Tibial nerve (tissue), 4 donors: ENCODE results near the gene ZBTB47. TPM values are rescaled to one million over a fixed set of nuclear protein-coding genes. Genes with fewer than 3 reads are reported as not detected.

Experiments used
- DNase-seq, 2 donors: peaks; one replicate each; pipeline ENCODE4 v3.0.0-alpha.2; 2019; ENCODE audit warnings: low spot score in 2 of 2
- H3K27ac ChIP-seq, 4 donors: fragments of 200-600 bp; sonication (generic) in 3 of 4; one replicate each; pipeline ENCODE4 v1.5.1; 2017 to 2019; ENCODE audit warnings: mild to moderate bottlenecking in 1 of 4
- H3K27me3 ChIP-seq, 2 donors: fragments of 200-600 bp; sonication (generic) in 1 of 2; one replicate each; pipeline versions ENCODE4 v1.5.1 to v1.6.0; 2017 to 2019
- H3K36me3 ChIP-seq, 3 donors: fragments of 200-600 bp; sonication (generic); one replicate each; pipeline ENCODE4 v1.5.1; 2018 to 2019
- H3K4me1 ChIP-seq, 4 donors: fragments of 200-600 bp; sonication (generic) in 3 of 4; one replicate each; pipeline ENCODE4 v1.5.1; 2017 to 2019
- H3K4me3 ChIP-seq, 4 donors: fragments of 200-600 bp; sonication (generic) in 3 of 4; one replicate each; pipeline ENCODE4 v1.5.1; 2017 to 2019; ENCODE audit warnings: mild to moderate bottlenecking in 1 of 4, moderate library complexity in 1 of 4
- H3K9me3 ChIP-seq, 4 donors: fragments of 200-600 bp; sonication (generic) in 3 of 4; one replicate each; pipeline ENCODE4 v1.5.1; 2017 to 2019
- EP300 ChIP-seq, 2 donors: sonication (generic); formaldehyde crosslinking; IDR thresholded peaks; one replicate each; pipeline ENCODE4 v1.6.1; 2017; ENCODE audit warnings: antibody characterized with exemption in 2 of 2, mild to moderate bottlenecking in 1 of 2
- POLR2A ChIP-seq, 2 donors: fragments of 450-650 bp; IDR thresholded peaks; one replicate each; pipeline ENCODE4 v1.6.1; 2017; ENCODE audit warnings: antibody characterized with exemption in 2 of 2, mild to moderate bottlenecking in 2 of 2, moderate library complexity in 2 of 2
- WGBS, 2 donors: methylation state at CpG; one replicate each; pipeline ENCODE4 v1.1.5; 2018; 5-methylcytosine and 5-hydroxymethylcytosine counted together
- total RNA-seq, 4 donors: library from RNA; depleted of rRNA; stranded (reverse); fragments of >200 nt; gene quantifications; one replicate each; pipeline ENCODE4 v1.1.0, GENCODE V29; 2016
- TF ChIP-seq, protein P1 (sequence below), 5 experiments: fragments of 200-600 bp in 3 of 5; fragments of 450-650 bp in 2 of 5; sonication (generic) in 3 of 5; IDR thresholded peaks; one replicate each; pipeline ENCODE4 v1.5.1; 2016 to 2019; ENCODE audit warnings: antibody characterized with exemption in 5 of 5, mild to moderate bottlenecking in 3 of 5, moderate library complexity in 2 of 5

ZBTB47 gene
- total RNA-seq, 4 donors from 2014 or later = 44.6 to 81.3 (median 60.3) TPM

DNA sequence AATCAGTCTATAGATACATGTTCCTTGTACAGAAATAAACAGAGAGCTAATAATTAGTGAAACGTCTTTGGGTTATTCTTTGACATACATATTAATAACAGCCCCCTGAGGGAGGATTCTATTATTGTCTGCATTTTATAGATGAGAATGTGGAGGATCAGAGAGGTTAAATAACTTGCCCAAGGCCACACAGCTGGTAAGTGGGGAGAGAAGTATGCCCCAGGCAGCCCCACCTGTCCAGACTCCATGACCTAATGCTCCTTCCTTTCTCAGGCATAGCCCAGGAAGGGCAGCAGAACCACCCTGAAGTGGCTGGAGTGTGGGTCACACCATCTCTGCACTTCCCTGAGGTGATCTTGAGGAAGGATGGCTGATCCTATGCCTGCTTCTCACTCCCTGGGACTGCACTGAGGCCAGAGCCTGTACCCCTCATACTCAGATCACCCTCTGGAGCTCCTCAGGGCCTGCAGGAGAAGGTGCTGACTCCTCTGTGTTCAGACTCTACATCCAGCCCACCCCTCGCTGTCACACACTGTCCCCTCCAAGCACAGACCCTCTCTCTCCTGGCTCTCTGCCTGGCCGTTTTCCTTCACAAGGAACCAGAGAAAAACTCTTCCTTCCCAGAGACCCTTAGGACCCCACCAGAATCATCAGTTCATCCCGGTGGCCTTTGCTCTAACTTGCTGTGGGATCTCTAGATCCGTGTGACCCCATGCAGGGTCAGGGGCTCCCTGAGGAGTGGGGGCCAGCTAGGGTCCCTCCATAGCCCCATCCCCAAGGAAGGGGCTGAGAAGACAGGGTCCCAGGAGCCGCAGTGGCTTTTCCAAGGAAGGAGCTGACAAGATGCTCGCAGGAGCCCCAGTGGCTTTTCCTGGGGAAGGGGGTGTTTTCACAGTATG is 53.5 kb downstream of the ZBTB47 start:
- Histone ChIP-seq H3K9me3 (no peaks in the 10 kb centered on the region), H3K27me3 (no peaks in the 10 kb centered on the region), H3K36me3 (no peaks in the 10 kb centered on the region), H3K4me1 (peaks cover 0 to under 1% (median 0%) of the 10 kb centered on the region in 4 donors), H3K4me3 (no peak overlapping the region), H3K27ac (no peak overlapping the region)
- no peak for DNase-seq
- TF ChIP-seq EP300 (IDR thresholded peaks at IDR 0.05) = no peak
- TF ChIP-seq, protein P1, sequence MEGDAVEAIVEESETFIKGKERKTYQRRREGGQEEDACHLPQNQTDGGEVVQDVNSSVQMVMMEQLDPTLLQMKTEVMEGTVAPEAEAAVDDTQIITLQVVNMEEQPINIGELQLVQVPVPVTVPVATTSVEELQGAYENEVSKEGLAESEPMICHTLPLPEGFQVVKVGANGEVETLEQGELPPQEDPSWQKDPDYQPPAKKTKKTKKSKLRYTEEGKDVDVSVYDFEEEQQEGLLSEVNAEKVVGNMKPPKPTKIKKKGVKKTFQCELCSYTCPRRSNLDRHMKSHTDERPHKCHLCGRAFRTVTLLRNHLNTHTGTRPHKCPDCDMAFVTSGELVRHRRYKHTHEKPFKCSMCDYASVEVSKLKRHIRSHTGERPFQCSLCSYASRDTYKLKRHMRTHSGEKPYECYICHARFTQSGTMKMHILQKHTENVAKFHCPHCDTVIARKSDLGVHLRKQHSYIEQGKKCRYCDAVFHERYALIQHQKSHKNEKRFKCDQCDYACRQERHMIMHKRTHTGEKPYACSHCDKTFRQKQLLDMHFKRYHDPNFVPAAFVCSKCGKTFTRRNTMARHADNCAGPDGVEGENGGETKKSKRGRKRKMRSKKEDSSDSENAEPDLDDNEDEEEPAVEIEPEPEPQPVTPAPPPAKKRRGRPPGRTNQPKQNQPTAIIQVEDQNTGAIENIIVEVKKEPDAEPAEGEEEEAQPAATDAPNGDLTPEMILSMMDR (IDR thresholded peaks at IDR 0.05) = no peak
- no peak for TF ChIP-seq POLR2A (IDR thresholded peaks at IDR 0.05)
- 58 to 69% methylated on average over 7 of the region's 7 CpGs for WGBS, 2 donors

DNA sequence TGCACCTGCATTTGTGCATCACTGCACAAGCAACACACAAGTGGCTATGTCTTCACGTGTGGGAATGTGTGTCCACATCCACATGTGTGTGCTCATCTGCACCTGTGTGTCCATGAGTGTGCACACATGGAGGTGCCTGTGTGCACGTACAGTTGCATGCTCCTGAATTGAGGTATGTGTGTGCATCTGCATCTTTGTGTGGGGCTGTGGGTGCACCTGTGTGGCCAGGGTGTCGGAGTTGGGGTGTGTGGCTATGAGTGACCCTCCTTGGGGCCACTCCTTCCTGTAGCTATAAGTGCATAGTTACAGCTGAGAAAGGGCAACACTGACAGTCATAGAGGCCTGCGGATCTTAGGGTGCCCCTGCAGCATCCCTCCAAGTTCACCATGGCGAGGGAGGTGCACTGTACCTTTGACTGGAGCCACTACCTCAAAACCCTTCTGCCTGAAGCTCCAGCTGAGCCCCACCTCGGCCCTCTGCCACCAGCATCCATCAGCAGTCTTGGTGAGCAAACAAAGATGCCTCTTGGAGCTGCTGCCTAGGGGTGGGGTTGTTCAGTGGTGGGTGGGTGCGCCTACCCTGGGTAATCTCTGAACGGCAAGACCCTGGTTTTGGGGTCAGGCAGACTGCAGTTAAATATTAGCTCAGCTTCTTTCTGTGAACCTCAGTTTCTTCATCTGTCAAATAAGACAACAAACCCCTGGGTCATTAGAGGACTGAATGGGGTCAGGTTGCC is 54.3 kb downstream of the ZBTB47 start:
- Histone ChIP-seq H3K4me1 (no peaks in the 10 kb centered on the region), H3K36me3 (no peaks in the 10 kb centered on the region), H3K27ac (no peak overlapping the region), H3K9me3 (no peaks in the 10 kb centered on the region), H3K27me3 (no peaks in the 10 kb centered on the region), H3K4me3 (no peak overlapping the region)
- no peak for DNase-seq
- WGBS, 2 donors = 73 to 83% methylated on average over 7 to 8 of the region's 8 CpGs
- no peak for TF ChIP-seq POLR2A (IDR thresholded peaks at IDR 0.05)
- no peak for TF ChIP-seq EP300 (IDR thresholded peaks at IDR 0.05)

DNA sequence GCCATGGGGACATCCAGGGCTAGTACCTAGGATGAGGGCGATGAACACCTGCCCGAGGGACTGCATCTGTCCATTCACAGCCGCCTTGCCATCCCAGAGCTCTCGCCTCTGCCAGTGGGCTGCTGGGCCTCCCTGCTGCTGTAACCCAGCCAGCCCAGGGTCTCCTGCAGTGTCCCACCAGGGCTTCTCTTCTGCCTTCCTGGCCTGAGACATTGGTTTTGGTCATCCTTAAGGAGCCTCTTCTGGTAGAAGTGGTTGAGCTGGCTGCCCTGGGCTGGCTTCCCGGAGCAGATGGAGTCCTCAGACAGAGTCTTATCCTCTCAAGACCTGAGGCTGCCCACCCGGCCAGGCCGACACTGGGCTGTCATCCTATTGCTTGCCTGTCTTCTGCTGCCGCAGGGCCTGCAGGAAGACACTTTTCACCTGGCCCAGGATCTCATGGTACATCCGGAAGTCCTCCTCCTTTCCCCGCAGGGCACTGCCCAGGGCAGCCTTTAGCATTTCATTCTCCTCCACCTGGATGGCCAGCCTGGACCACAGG is 55.2 kb downstream of the ZBTB47 start:
- no peak for DNase-seq
- no peaks in the 10 kb centered on the region for H3K36me3 ChIP-seq

GRCh38 chr3:42709621-42710020 is 56.1 kb downstream of the ZBTB47 start:
- Histone ChIP-seq H3K36me3 (no peaks in the 10 kb centered on the region), H3K27me3 (no peaks in the 10 kb centered on the region), H3K4me3 (no peak overlapping the region), H3K27ac (no peak overlapping the region), H3K9me3 (no peaks in the 10 kb centered on the region), H3K4me1 (no peaks in the 10 kb centered on the region)
- DNase-seq = no peak
- TF ChIP-seq, protein P1 (IDR thresholded peaks at IDR 0.05) = no peak
- no peak for TF ChIP-seq POLR2A (IDR thresholded peaks at IDR 0.05)
- no peak for TF ChIP-seq EP300 (IDR thresholded peaks at IDR 0.05)
- 91 to 94% methylated on average over 10 of the region's 10 CpGs for WGBS, 2 donors

More for the DNA sequence above, 55.2 kb downstream of the ZBTB47 start:
- H3K27me3 ChIP-seq = no peaks in the 10 kb centered on the region
- H3K27ac ChIP-seq = no peak overlapping the region
- no peak overlapping the region for H3K4me3 ChIP-seq
- no peak for TF ChIP-seq EP300 (IDR thresholded peaks at IDR 0.05)
- TF ChIP-seq POLR2A (IDR thresholded peaks at IDR 0.05) = no peak
- TF ChIP-seq, protein P1 (IDR thresholded peaks at IDR 0.05) = no peak
- no peaks in the 10 kb centered on the region for H3K4me1 ChIP-seq
- no peaks in the 10 kb centered on the region for H3K9me3 ChIP-seq
- WGBS, 2 donors = 86 to 89% methylated on average over 8 to 10 of the region's 10 CpGs

- no peak overlapping the region for H3K4me3 ChIP-seq
- H3K27ac ChIP-seq = no peak overlapping the region
- TF ChIP-seq POLR2A (IDR thresholded peaks at IDR 0.05) (no peak), EP300 (IDR thresholded peaks at IDR 0.05) (no peak)
- TF ChIP-seq, protein P1 (IDR thresholded peaks at IDR 0.05) = no peak
- no peaks in the 10 kb centered on the region for H3K27me3 ChIP-seq
- no peaks in the 10 kb centered on the region for H3K36me3 ChIP-seq
- H3K4me1 ChIP-seq = no peaks in the 10 kb centered on the region
- DNase-seq = no peak
- 74 to 78% methylated on average over 7 of the region's 7 CpGs for WGBS, 2 donors
- no peaks in the 10 kb centered on the region for H3K9me3 ChIP-seq
Measured at GRCh38 chr3:42710323-42711021, 57.0 kb downstream of the ZBTB47 start.
